ENCODE data around the gene PPCDC.

DNA sequence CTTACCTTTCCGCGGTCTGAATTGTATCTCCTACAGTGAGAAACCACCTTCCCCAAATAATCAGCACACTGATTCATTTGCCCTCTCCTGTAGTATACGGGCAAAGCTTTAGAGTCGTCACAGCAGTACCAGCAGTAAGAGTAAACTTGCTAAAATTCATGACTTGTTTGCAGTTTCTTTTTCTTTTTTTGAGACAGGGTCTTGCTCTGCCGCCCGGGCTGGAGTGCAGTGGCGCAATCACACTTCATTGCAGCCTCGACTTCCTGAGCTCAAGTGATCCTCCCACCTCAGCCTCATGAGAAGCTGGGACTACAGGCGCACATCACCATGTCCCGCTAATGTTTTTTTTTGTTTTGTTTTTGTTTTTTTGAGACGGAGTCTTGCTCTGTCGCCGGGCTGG lies 16.2 kb upstream of the PPCDC start:
- TF ChIP-seq POLR2AphosphoS5 (IDR thresholded peaks at IDR 0.05; ENCODE audit: low read depth, low read length) = no peak
- TF ChIP-seq CTCF (IDR thresholded peaks at IDR 0.05) = no peak
- no peak for TF ChIP-seq MAX (IDR thresholded peaks at IDR 0.05; ENCODE audit: low read depth)
- no peak for TF ChIP-seq NRF1 (IDR thresholded peaks at IDR 0.05; ENCODE audit: low read depth, low read length)
- TF ChIP-seq TCF12 (IDR thresholded peaks at IDR 0.05) = no peak
- TF ChIP-seq IRF3 (IDR thresholded peaks at IDR 0.05; ENCODE audit: low read depth, low read length) = no peak
- no peak for TF ChIP-seq SMC3 (IDR thresholded peaks at IDR 0.05; ENCODE audit: low read depth, low read length)
- no peak for TF ChIP-seq EZH2phosphoT487 (IDR thresholded peaks at IDR 0.05; ENCODE audit: borderline replicate concordance, low read depth)
- TF ChIP-seq EP300 (IDR thresholded peaks at IDR 0.05; ENCODE audit: borderline replicate concordance in 1 of 2, low read depth in 1 of 2, low read length in 1 of 2) = no peak
- TF ChIP-seq YY1 (IDR thresholded peaks at IDR 0.05; ENCODE audit: low read depth) = no peak
- TF ChIP-seq, protein P1, sequence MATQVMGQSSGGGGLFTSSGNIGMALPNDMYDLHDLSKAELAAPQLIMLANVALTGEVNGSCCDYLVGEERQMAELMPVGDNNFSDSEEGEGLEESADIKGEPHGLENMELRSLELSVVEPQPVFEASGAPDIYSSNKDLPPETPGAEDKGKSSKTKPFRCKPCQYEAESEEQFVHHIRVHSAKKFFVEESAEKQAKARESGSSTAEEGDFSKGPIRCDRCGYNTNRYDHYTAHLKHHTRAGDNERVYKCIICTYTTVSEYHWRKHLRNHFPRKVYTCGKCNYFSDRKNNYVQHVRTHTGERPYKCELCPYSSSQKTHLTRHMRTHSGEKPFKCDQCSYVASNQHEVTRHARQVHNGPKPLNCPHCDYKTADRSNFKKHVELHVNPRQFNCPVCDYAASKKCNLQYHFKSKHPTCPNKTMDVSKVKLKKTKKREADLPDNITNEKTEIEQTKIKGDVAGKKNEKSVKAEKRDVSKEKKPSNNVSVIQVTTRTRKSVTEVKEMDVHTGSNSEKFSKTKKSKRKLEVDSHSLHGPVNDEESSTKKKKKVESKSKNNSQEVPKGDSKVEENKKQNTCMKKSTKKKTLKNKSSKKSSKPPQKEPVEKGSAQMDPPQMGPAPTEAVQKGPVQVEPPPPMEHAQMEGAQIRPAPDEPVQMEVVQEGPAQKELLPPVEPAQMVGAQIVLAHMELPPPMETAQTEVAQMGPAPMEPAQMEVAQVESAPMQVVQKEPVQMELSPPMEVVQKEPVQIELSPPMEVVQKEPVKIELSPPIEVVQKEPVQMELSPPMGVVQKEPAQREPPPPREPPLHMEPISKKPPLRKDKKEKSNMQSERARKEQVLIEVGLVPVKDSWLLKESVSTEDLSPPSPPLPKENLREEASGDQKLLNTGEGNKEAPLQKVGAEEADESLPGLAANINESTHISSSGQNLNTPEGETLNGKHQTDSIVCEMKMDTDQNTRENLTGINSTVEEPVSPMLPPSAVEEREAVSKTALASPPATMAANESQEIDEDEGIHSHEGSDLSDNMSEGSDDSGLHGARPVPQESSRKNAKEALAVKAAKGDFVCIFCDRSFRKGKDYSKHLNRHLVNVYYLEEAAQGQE (IDR thresholded peaks at IDR 0.05; ENCODE audit: low read depth, low read length) = no peak
